GF-D8 (cell line): Measurements from ENCODE around the gene STK33.

Source experiments
- DNase-seq: peaks from one replicate; lab custom pipeline; 2025; lab: John Stamatoyannopoulos, UW

Gene STK33

DNA sequence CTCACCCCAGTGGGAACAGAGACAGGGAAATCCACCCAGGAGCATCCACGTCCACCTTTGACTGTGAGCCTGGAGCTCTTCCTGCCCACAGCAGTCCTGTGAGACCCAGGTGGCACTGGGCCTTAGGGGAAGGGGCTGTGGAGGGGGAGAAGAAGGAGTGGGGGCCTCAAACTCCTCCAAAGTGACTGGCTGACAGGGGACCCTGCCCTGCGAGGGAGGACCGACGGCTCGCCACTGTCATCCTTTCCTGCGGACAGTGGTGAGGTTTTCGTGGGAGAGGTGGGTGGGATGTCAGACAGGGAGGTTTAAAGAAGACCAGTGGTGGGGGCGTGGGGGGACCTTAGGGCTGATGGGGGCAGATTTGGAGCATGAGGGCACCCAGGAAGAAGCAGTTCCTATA, 237.8 kb downstream of the STK33 start:
- no peak for DNase-seq

DNA sequence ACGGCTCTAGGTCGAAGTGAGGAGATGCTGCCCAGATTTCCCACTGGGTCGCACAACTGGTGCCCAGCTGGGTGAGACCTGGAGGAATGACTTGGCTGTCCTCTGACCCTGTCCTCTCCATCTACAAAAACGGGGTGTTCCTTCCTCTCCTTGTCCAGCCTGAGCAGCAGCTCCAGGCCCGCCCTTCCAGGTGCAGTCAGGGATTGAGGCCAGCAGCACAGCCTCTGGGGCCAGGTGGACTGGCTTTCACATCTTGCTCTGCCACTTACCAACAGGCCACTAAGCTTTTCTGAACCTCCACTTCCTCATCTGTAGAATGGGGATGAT, 238.6 kb downstream of the STK33 start:
- no peak for DNase-seq

DNA sequence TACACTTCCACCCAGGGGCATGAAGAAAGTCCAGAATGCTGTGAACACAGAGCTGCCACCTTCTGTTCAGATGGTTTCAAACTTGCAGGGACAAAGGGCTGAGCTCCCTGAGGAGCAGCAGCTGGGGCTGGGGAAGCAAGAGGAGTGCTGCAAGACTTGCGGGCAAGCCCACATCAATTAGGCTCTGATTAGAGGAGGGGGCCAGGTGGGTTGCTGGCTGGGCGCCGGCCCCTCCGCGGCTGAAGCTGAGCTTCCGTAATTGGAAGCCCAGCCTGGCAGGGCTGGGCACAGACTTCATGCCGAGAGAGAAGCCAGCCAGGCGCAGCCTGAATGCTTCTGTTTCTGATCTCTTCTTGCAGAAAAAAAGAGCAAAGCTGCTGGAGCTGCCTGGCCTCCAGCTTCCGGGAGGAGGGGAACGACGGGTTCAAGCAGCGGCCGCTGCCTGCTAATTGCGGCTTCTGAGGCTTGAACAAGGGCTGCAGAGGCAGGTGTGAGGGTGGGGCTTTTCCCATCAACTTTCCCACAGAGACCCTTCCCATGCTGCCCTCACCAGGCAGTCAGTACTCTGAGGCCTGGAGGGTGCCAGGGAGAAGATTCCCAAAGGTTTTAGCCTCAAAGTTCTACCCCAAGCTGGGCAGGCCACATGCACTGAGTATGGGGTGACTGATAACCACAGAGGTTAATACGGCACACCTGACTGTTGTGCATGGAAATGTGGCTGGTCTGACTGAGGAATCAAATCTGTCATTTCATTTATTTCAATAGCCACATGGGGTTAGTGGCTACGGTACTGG, 239.2 kb downstream of the STK33 start:
- no peak for DNase-seq

DNA sequence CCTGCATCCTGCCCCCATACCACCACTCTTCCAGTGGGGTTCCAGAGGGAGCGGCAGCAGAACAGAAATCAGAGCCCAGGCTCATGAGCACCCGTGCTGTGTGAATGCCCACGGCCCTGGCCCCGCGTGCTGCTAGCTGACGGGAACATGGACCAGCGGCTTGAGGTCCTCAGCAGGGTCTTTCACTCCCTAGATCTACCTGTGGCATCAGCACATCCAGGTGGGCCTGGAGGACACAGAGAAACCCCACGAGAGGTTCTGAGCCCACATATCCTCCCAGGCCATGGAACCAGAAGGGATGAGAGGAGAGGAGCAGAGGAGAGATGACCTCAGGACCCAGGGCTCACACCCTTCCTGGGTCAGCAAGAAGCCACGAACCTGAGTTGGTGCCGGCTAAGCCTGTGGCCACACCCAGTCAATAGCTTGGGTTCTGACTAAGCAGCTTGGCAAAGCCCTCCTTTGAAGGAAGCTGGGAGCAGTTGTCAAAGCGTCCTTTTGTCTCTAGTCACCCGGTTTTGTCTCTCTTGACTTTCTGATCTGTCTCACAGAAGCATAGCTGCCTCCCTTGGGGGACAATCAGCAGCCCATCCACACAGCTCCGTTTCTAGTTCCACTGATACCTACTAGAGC, 241.0 kb downstream of the STK33 start:
- no peak for DNase-seq

DNA sequence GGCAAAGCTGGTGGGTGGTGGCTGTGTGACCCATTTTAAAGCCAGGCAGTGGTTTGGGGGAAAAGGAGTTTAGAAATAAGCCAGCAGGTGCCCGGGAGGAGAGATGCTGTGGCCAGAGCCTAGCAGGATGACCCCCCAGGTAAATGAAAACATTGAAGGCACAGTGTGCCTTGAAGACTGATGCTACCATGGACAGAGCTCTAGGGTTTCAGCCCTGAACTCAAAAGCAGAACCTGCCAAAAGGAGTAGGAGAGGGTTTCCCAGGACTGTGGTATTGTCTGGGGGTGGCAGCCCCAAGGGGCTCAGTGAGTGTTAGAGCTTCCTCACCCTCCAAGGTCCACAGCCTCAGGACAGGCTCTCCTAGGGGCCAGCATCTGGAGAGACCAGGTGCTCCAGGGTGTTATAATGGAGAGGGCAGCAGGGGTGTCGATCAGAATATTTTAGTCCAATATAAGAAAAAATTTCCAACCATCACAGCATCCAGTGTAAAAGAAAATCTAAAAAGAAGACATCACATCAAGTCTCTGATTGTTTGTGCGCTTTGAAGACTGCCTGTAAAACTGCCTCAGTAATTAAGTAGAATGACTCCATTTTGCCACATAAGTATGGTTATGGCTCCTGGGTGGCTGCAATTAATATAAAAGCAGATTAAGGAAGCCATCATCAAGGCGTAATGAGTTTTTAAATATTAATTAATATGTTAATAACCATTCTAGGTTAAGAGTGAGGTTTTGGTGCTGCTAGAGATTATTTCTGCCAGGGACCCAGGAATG, 241.7 kb downstream of the STK33 start:
- no peak for DNase-seq

DNA sequence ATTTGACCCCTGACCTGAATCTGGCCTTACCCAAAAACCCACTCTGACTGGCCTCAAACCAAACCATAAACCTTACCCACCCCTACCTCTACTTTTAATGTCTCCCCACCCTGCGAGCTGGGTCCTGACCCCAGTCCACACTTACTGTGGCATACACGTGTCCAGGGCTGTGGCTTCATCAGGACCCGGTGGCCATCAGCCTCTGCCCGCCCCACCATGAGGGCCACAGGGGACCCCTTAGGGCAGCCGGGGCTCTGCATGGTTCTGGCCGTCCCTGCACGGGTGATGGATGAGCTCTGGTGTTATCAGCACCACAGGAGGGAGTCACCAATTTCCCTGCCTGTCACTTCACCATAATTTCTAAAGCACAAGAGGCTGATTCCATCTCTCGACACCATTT, 242.8 kb downstream of the STK33 start:
- no peak for DNase-seq

DNA sequence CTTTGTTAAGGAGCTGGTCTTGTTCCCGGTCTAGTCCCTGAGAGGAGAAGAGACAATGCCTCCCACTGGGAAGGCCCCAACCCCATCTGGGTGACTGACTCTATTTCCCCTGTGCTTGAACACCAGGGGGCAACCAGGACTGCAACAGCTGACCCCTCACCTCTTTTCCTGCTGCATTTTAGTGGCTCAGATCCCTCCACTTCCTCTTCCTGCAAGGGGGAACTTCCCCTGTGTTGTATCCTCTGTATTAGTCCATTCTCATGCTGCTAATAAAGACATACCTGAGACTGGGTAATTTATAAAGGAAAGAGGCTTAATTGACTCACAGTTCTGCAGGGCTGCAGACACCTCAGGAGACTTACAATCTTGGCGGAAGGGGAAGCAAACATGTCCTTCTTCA, 246.1 kb downstream of the STK33 start:
- no peak for DNase-seq

DNA sequence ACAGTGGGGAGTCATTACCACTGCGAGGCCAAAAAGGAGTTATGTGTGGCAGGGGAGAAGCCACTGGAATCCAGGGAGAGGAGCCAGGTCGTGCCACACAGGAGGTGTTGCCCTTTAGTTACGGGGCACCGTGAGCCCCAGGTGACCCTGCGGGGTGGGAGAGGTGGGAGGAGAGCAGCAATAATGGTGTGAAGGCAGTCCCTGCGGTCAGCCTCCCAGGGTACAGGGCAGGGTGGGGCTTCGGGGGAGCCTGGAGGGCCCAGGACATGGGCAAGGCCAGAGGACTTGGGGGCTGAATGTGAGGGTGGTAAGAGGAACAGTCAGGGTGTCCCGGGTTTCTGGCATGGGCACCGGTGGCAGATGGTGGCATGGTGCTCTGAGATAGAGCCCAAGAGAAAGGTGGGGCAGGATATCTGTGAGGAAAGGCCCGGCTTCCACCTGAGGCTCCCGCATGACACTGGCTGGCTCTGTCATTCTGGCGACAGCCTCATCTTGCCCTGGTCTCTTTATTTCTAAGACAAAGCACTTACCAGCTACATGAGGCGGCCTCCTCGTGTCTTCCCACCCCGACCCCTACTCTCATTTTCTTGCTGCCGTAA, 247.8 kb downstream of the STK33 start:
- DNase-seq = no peak

DNA sequence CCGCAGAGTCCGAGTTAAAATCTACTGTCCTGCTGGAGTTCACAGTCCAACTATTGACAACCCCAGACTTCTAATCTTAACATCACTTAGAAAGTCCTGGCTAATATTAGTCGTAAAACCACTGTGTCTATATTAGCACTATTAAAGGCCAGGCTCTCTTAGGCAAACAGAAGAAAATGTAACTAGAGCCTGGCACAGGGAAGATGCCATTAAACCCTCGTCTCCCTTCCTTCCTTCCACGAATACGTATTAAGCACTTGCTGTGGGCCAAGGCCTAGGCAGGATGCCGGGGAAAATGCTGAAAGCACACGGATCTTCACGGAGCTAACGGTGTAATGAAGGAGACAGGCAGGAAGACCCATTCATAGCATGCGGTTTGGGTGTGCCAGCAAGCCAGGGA, 248.8 kb downstream of the STK33 start:
- no peak for DNase-seq

DNA sequence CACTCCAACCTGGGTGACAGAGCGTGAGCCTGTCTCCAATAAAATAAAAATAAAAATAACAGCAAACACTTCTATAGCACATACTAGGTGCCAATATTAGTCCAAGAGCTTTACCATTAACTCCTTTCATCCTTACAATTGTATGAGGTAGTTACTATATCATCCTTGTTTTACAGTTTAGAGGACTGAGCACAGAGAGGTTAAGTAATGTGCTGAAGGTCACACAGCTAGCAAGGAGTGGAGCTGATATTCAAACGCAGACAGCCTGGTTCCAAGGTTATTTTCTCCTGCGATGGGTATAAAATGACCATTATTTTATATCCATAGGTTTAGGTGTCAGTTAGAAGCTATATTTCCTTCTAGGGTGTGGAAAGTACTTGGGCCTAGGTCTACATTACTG, 249.7 kb downstream of the STK33 start:
- DNase-seq = no peak

DNA sequence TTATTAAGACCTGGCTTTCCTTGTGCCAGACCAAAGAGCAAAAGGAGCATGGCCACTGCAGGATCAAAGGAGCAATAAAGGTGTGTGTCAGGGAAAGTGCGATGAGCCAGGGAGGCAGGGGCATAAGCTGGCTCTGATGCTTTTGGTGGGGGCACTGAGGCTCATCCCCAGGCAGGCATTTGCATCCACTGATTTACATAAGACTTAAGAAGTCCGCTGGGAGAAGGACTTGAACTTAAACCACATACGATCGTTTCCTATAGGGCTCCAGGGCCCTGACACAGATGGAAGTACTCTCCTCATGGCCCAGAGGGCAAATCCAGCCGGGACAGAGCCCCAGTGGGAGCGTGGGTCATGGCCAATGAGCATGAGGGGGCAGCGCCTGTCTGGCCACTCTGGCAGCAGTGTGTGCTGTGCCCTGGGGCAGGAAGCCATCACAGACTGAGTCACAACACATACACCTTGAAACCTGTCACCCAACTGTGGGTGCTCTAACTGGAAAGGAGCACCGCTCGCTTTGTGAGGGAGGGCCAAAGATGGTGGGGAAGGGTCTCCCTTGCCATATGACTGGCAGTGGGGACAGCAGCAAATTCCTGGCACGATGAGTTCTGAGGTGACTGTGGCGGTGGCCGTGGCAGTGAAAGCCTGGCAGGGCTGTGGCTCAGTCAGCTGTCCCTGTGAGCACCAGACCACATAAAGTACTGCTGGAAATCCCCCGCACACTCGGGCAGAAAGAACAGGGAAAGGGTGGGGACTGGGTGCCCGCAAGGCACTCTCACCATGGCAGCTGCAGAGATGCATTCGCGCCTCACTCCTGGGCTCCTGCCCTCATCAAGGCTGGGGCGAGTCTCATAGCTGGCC, 251.0 kb downstream of the STK33 start:
- no peak for DNase-seq

DNA sequence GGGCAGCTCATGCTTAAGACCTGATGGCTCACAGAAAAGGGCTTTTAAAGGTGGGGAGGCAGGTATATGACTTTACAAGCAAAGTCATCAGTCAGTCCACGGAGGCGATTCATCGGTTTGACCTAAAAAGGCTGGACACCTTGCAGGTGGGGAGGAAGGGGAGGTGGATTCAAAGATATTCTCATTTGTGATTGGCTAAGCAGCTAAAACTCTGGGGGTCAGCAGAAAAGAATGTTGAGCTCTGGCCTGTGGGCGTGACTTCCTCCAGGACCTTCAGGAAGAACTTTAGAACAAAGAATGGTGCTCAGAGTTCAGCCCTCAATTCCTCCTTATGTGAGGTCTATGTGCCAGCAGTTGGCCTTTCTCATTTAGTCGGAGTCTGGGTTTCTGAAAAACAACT, 252.0 kb downstream of the STK33 start:
- no peak for DNase-seq
